ENCODE results near the gene TMEM238. TPM values are rescaled to one million over a fixed set of nuclear protein-coding genes. Genes with fewer than 3 reads are reported as not detected.

TMEM238 gene
- total and polyA plus RNA-seq, 10 of the 15 experiments (the other 5 are each of a cell fraction or from before 2014, with no cell fraction given) = 0.05 to 16.9 (median 0.58) TPM; not detected in 1

DNA sequence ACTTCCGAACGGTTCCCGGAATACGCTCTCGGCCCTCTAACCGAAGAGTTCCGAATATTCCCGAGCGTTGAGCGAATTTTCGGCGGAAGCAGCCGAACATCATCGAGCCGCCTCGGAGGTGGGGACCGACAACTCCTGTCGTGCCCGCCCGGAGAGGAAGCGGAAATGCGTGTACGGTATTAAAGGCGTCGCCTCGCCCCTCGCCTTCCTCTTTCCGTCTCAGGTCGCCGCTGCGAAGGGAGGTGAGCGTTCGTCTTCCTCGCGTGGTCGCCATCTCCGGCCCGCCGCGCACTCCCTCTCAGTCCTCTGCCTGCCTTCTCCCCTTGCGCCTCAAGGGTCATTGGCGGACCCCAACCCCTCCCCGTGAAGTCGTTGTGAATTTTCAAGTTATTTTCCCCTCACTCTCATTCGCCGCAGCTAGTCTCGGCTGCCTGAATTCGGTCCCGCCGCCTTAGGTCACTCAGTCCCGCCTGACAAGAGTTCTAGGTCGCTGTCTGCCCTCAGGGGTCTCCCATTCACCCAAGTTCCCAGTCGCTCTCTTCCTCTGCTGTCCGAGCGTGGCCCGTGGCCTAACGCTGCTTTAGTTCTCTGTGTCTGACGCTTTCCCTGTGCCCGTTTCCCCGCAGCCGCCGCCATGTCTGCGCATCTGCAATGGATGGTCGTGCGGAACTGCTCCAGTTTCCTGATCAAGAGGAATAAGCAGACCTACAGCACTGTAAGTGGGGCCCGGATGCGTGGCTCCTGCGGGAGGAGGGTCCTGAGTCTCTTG is 1.8 kb upstream of the TMEM238 start, which contains the start of gene RPL28 (continued):
- TF ChIP-seq SMC3 (IDR thresholded peaks at IDR 0.05; ENCODE audit: borderline replicate concordance, low read length) (no peak), IRF4 (IDR thresholded peaks at IDR 0.05; ENCODE audit: low read depth, low read length) (no peak), EZH2 (IDR thresholded peaks at IDR 0.05; ENCODE audit: borderline replicate concordance, control insufficient read depth, low read depth, low read length) (no peak), CBX3 (IDR thresholded peaks at IDR 0.05; ENCODE audit: borderline replicate concordance, low read depth) (no peak), SREBF2 (IDR thresholded peaks at IDR 0.05; ENCODE audit: low read length) (no peak), TCF3 (IDR thresholded peaks at IDR 0.05; ENCODE audit: borderline replicate concordance, insufficient read depth, low read depth, low read length) (peak; percentile 93; the same call in 1 of the 2 replicates), ATF7 (IDR thresholded peaks at IDR 0.05; ENCODE audit: low read depth) (no peak), MTA2 (IDR thresholded peaks at IDR 0.05; ENCODE audit: low read depth) (no peak), STAT1 (conservative IDR thresholded peaks at IDR 0.05) (no peak), NR2C1 (IDR thresholded peaks at IDR 0.05) (no peak), IRF5 (IDR thresholded peaks at IDR 0.05; ENCODE audit: borderline replicate concordance) (no peak), BHLHE40 (IDR thresholded peaks at IDR 0.05; ENCODE audit: borderline replicate concordance in 1 of 2, low read depth in 2 of 2, low read length in 1 of 2) (peak; percentile 20 to 49; a peak in 1 of 4 replicates), ETV6 (conservative IDR thresholded peaks at IDR 0.05 in 1 of 2, IDR thresholded peaks at IDR 0.05 in 1 of 2; ENCODE audit: borderline replicate concordance in 1 of 2, low read depth in 1 of 2) (no peak; a peak in 1 of 4 replicates), HDAC2 (IDR thresholded peaks at IDR 0.05) (no peak), YBX1 (IDR thresholded peaks at IDR 0.05) (no peak)
- TF ChIP-seq, protein P1, sequence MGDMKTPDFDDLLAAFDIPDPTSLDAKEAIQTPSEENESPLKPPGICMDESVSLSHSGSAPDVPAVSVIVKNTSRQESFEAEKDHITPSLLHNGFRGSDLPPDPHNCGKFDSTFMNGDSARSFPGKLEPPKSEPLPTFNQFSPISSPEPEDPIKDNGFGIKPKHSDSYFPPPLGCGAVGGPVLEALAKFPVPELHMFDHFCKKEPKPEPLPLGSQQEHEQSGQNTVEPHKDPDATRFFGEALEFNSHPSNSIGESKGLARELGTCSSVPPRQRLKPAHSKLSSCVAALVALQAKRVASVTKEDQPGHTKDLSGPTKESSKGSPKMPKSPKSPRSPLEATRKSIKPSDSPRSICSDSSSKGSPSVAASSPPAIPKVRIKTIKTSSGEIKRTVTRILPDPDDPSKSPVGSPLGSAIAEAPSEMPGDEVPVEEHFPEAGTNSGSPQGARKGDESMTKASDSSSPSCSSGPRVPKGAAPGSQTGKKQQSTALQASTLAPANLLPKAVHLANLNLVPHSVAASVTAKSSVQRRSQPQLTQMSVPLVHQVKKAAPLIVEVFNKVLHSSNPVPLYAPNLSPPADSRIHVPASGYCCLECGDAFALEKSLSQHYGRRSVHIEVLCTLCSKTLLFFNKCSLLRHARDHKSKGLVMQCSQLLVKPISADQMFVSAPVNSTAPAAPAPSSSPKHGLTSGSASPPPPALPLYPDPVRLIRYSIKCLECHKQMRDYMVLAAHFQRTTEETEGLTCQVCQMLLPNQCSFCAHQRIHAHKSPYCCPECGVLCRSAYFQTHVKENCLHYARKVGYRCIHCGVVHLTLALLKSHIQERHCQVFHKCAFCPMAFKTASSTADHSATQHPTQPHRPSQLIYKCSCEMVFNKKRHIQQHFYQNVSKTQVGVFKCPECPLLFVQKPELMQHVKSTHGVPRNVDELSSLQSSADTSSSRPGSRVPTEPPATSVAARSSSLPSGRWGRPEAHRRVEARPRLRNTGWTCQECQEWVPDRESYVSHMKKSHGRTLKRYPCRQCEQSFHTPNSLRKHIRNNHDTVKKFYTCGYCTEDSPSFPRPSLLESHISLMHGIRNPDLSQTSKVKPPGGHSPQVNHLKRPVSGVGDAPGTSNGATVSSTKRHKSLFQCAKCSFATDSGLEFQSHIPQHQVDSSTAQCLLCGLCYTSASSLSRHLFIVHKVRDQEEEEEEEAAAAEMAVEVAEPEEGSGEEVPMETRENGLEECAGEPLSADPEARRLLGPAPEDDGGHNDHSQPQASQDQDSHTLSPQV (IDR thresholded peaks at IDR 0.05) = no peak
- TF ChIP-seq, protein P2, sequence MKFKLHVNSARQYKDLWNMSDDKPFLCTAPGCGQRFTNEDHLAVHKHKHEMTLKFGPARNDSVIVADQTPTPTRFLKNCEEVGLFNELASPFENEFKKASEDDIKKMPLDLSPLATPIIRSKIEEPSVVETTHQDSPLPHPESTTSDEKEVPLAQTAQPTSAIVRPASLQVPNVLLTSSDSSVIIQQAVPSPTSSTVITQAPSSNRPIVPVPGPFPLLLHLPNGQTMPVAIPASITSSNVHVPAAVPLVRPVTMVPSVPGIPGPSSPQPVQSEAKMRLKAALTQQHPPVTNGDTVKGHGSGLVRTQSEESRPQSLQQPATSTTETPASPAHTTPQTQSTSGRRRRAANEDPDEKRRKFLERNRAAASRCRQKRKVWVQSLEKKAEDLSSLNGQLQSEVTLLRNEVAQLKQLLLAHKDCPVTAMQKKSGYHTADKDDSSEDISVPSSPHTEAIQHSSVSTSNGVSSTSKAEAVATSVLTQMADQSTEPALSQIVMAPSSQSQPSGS (IDR thresholded peaks at IDR 0.05; ENCODE audit: low read length) = no peak
- TF ChIP-seq, protein P3, sequence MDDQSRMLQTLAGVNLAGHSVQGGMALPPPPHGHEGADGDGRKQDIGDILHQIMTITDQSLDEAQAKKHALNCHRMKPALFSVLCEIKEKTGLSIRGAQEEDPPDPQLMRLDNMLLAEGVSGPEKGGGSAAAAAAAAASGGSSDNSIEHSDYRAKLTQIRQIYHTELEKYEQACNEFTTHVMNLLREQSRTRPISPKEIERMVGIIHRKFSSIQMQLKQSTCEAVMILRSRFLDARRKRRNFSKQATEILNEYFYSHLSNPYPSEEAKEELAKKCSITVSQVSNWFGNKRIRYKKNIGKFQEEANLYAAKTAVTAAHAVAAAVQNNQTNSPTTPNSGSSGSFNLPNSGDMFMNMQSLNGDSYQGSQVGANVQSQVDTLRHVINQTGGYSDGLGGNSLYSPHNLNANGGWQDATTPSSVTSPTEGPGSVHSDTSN (IDR thresholded peaks at IDR 0.05; ENCODE audit: insufficient replicate concordance, low read depth, low read length) = no peak
- TF ChIP-seq, protein P4, sequence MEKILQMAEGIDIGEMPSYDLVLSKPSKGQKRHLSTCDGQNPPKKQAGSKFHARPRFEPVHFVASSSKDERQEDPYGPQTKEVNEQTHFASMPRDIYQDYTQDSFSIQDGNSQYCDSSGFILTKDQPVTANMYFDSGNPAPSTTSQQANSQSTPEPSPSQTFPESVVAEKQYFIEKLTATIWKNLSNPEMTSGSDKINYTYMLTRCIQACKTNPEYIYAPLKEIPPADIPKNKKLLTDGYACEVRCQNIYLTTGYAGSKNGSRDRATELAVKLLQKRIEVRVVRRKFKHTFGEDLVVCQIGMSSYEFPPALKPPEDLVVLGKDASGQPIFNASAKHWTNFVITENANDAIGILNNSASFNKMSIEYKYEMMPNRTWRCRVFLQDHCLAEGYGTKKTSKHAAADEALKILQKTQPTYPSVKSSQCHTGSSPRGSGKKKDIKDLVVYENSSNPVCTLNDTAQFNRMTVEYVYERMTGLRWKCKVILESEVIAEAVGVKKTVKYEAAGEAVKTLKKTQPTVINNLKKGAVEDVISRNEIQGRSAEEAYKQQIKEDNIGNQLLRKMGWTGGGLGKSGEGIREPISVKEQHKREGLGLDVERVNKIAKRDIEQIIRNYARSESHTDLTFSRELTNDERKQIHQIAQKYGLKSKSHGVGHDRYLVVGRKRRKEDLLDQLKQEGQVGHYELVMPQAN (conservative IDR thresholded peaks at IDR 0.05) = peak; percentile 93
